Choroid plexus epithelial cell (primary cell): Measurements from ENCODE around the gene ATAD3C.
A peak's percentile ranks its signal among the peaks of the same experiment; 100 is the strongest.

Source experiments
- DNase-seq: peaks from one replicate; pipeline ENCODE4 v3.0.0-alpha.2; 2010; ENCODE audit warnings: low read depth
- H3K4me3 ChIP-seq: 2 replicates; pipeline ENCODE4 v1.5.1; 2011; ENCODE audit warnings: low read depth, mild to moderate bottlenecking, control low read depth, low read length, moderate library complexity
- CTCF ChIP-seq: conservative IDR thresholded peaks from 2 replicates; pipeline ENCODE4 v1.5.1; 2011; ENCODE audit warnings: low read depth, mild to moderate bottlenecking, control low read depth, inconsistent platforms, low read length, moderate library complexity

ATAD3C gene

GRCh38 chr1:1434131-1434823 is 15.2 kb upstream of the ATAD3C start:
- no peak overlapping the region for H3K4me3 ChIP-seq
- TF ChIP-seq CTCF = no peak
- DNase-seq = peak; percentile 26

GRCh38 chr1:1434824-1435105 is 14.7 kb upstream of the ATAD3C start:
- no peak overlapping the region for H3K4me3 ChIP-seq
- no peak for DNase-seq
- no peak for TF ChIP-seq CTCF

- peak; percentile 64 for DNase-seq
- peak; percentile 7 for TF ChIP-seq CTCF
- peak within 1 kb of the TSS; percentile 49 for H3K4me3 ChIP-seq
These were observed 14.2 kb upstream of the ATAD3C start, which contains the start of gene VWA1 for GRCh38 chr1:1435106-1435903. VWA1 (plus strand) TSS chr1:1435690; CDS start chr1:1435749, 59 bp downstream.

GRCh38 chr1:1435911-1436629 is 13.4 kb upstream of the ATAD3C start:
- no peak for TF ChIP-seq CTCF
- H3K4me3 ChIP-seq = peak overlapping the region; percentile 49
- no peak for DNase-seq

GRCh38 chr1:1436630-1437032 is 12.9 kb upstream of the ATAD3C start:
- no peak overlapping the region for H3K4me3 ChIP-seq
- TF ChIP-seq CTCF = no peak
- no peak for DNase-seq

GRCh38 chr1:1437033-1437903 is 12.2 kb upstream of the ATAD3C start:
- DNase-seq = no peak
- no peak overlapping the region for H3K4me3 ChIP-seq
- TF ChIP-seq CTCF = no peak
